K562 (cell line): ENCODE measurements around the gene SLC7A4. TPM values are rescaled to one million over a fixed set of nuclear protein-coding genes. Genes with fewer than 3 reads are reported as not detected.
A peak's percentile ranks its signal among the peaks of the same experiment; 100 is the strongest.

ENCODE experiments used
- CEBPB ChIP-seq: fragments of 450-650 bp; IDR thresholded peaks from 2 replicates; pipeline ENCODE4 v1.6.1; 2016; ENCODE audit warnings: missing genetic modification characterization, missing compliant biosample characterization
- ESRRA ChIP-seq: fragments of 450-650 bp; IDR thresholded peaks from 2 replicates; pipeline ENCODE4 v1.6.1; 2014; ENCODE audit warnings: low read depth, mild to moderate bottlenecking, moderate library complexity, borderline replicate concordance
- HNRNPLL ChIP-seq: fragments of 200-400 bp; formaldehyde crosslinking; IDR thresholded peaks from 2 replicates; pipeline ENCODE4 v1.6.1; 2017; ENCODE audit warnings: low read length, low read depth, mild to moderate bottlenecking; ENCODE audit not compliant: poor library complexity, severe bottlenecking
- HOMEZ ChIP-seq: fragments of 250-450 bp; sonication (Bioruptor Pico); IDR thresholded peaks from 2 replicates; pipeline ENCODE4 v1.4.0; 2020; ENCODE audit warnings: mild to moderate bottlenecking, moderate library complexity
- JUN ChIP-seq, 2 experiments: sonication (generic) in 1 of 2; formaldehyde crosslinking in 1 of 2; IDR thresholded peaks; 2 replicates each; pipeline versions ENCODE4 v1.6.1 to v1.8.0; 2012 to 2022; ENCODE audit warnings: borderline replicate concordance in 2 of 2, mild to moderate bottlenecking in 2 of 2, improper control_type of control experiment in 1 of 2, low read depth in 1 of 2, low read length in 1 of 2, missing genetic modification reagents in 1 of 2
- KDM5B ChIP-seq: fragments of 200-600 bp; sonication (generic); IDR thresholded peaks from 2 replicates; pipeline ENCODE4 v1.6.1; 2012; ENCODE audit warnings: low read depth, mild to moderate bottlenecking, moderate library complexity, low read length, control low read depth, inconsistent platforms; ENCODE audit not compliant: insufficient replicate concordance
- PTBP1 ChIP-seq: fragments of 200-400 bp; formaldehyde crosslinking; IDR thresholded peaks from 2 replicates; pipeline ENCODE4 v1.6.1; 2017; ENCODE audit warnings: low read depth, low read length
- SREBF1 ChIP-seq: fragments of 150-350 bp; IDR thresholded peaks from 2 replicates; pipeline ENCODE4 v1.6.1; 2014; ENCODE audit warnings: antibody characterized with exemption, low read depth, low read length, borderline replicate concordance
- VEZF1 ChIP-seq: fragments of 200-800 bp; sonication (Bioruptor generic); IDR thresholded peaks from 2 replicates; pipeline ENCODE4 v1.6.1; 2017; ENCODE audit warnings: missing genetic modification characterization, missing compliant biosample characterization
- WHSC1 ChIP-seq: IDR thresholded peaks from one replicate; pipeline ENCODE4 v1.6.1; 2012; ENCODE audit warnings: low read length, control low read depth, inconsistent platforms
- ZBED1 ChIP-seq: IDR thresholded peaks from 2 replicates; pipeline ENCODE4 v1.6.1; 2014
- ZC3H4 ChIP-seq: sonication (generic); formaldehyde crosslinking; IDR thresholded peaks from 2 replicates; pipeline ENCODE4 v1.9.0; 2021; ENCODE audit warnings: missing genetic modification reagents, borderline replicate concordance
- ZNF12 ChIP-seq: sonication (generic); formaldehyde crosslinking; IDR thresholded peaks from 2 replicates; pipeline ENCODE4 v1.4.0; 2020; ENCODE audit warnings: mild to moderate bottlenecking, missing genetic modification reagents
- ZNF133 ChIP-seq: fragments of 250-450 bp; sonication (Bioruptor Pico); IDR thresholded peaks from 2 replicates; pipeline ENCODE4 v1.4.0; 2020; ENCODE audit warnings: mild to moderate bottlenecking
- ZNF184 ChIP-seq: sonication (generic); formaldehyde crosslinking; IDR thresholded peaks from 2 replicates; pipeline ENCODE4 v1.5.0; 2020; ENCODE audit warnings: missing genetic modification reagents
- ZNF354B ChIP-seq: fragments of 250-450 bp; sonication (Bioruptor Pico); IDR thresholded peaks from 2 replicates; pipeline ENCODE4 v1.4.0; 2020
- ZNF395 ChIP-seq: fragments of 200-800 bp; sonication (Bioruptor generic); IDR thresholded peaks from 2 replicates; pipeline ENCODE4 v1.6.1; 2017; ENCODE audit warnings: missing genetic modification characterization, missing compliant biosample characterization
- ZNF449 ChIP-seq: fragments of 250-450 bp; sonication (Bioruptor Pico); IDR thresholded peaks from 2 replicates; pipeline ENCODE4 v1.8.0; 2022; ENCODE audit warnings: moderate library complexity, mild to moderate bottlenecking, inconsistent platforms
- ZNF561 ChIP-seq: fragments of 450-650 bp; formaldehyde crosslinking; conservative IDR thresholded peaks from 2 replicates; pipeline ENCODE4 v1.4.0; 2020; ENCODE audit warnings: mild to moderate bottlenecking, moderate library complexity
- ZNF655 ChIP-seq: fragments of 250-450 bp; sonication (Bioruptor Pico); IDR thresholded peaks from 2 replicates; pipeline ENCODE4 v1.5.0; 2021
- polyA plus RNA-seq, 8 experiments: library from polyadenylated mRNA; depleted of rRNA in 4 of 8; stranded (reverse) in 5 of 8; unstranded in 3 of 8; fragments of >200 nt; fragmentation: Nextera tagmentation in 2 of 8; fragmentation: Illumina TruSeq in 1 of 8; extraction: Ambion mirVana in 2 of 8; extraction: Trizol in 1 of 8; gene quantifications; 2 replicates each; pipeline versions ENCODE4 v1.2.1 to v1.2.3, GENCODE V29; 2011 to 2014; ENCODE audit warnings: inconsistent platforms in 1 of 8, missing spikeins in 1 of 8
- total RNA-seq, 7 experiments: library from RNA; depleted of rRNA in 6 of 7; stranded (reverse); fragments of >200 nt in 6 of 7; fragmentation: Illumina TruSeq in 2 of 7; extraction: Trizol in 2 of 7; gene quantifications; 2 replicates each; pipeline versions ENCODE4 v1.2.1 to v1.2.3, GENCODE V29; 2011 to 2021; ENCODE audit warnings: low replicate concordance in 1 of 7

Gene SLC7A4
- total and polyA plus RNA-seq, 9 of the 15 experiments (the other 6 are each of a cell fraction or from before 2014, with no cell fraction given): not detected

GRCh38 chr22:21054714-21055563 lies 22.6 kb upstream of the SLC7A4 start (continued):
- TF ChIP-seq ZNF655 (no peak), PTBP1 (0 out of 2 replicates have a peak, but pooled peaks have one; percentile 38), ZNF354B (no peak), HNRNPLL (peak; percentile 9), ZNF184 (CRISPR knock-in tag) (peak; percentile 69; the same call in 1 of the 2 replicates), KDM5B (peak; percentile 61), ZNF449 (CRISPR knock-in tag) (no peak), ZC3H4 (CRISPR knock-in tag) (peak; percentile 41; the same call in 1 of the 2 replicates), ZNF133 (no peak), JUN (IDR thresholded peaks at IDR 0.05; ENCODE audit: borderline replicate concordance, low read depth, low read length) (no peak), JUN (CRISPR knock-in tag; IDR thresholded peaks at IDR 0.05; ENCODE audit: borderline replicate concordance) (no peak), ZBED1 (peak; percentile 27; the same call in 1 of the 2 replicates), ZNF12 (CRISPR knock-in tag) (no peak), CEBPB (tag) (peak; percentile 85), VEZF1 (CRISPR knock-in tag) (no peak), ZNF561 (CRISPR knock-in tag) (no peak), SREBF1 (no peak), HOMEZ (CRISPR knock-in tag) (no peak), ZNF395 (CRISPR knock-in tag) (no peak), ESRRA (no peak), WHSC1 (no peak)
